HepG2 (cell line): Measurements from ENCODE around the gene MYADML2. TPM values are rescaled to one million over a fixed set of nuclear protein-coding genes. Genes with fewer than 3 reads are reported as not detected.

Experiments
- ATAC-seq: fragments of 200-7000 bp; cut with Tn5 transposase; 3 replicates; pipeline ENCODE4 v1.9.1; 2020; ENCODE audit warnings: mild to moderate bottlenecking, moderate library complexity
- BruUV-seq: library from RNA; stranded (reverse); fragments of 400-500 nt; replicated peaks from 2 replicates; lab custom pipeline; 2021; lab: Mats Ljungman, UMichigan
- CTCF ChIA-PET: fragments of 300-600 bp; formaldehyde crosslinking; extraction: SDS; loops from one replicate; lab custom pipeline; 2021; ENCODE audit warnings: low total read pairs, inconsistent platforms, low intra/inter-chr PET ratio; lab: Yijun Ruan, JAX
- POLR2A ChIA-PET: fragments of 350-600 bp; sonication (Branson Sonifier 250); formaldehyde crosslinking; loops from one replicate; lab custom pipeline; 2020; ENCODE audit warnings: antibody characterized with exemption, inconsistent platforms; lab: Yijun Ruan, JAX
- DNase-seq: peaks from one replicate; pipeline ENCODE4 v3.0.0-alpha.2; 2015; ENCODE audit warnings: low spot score
- FAIRE-seq: peaks from 3 replicates; lab custom pipeline; 2011; peaks lifted over from hg19 to GRCh38; lab: Jason Lieb, UNC
- H2AFZ ChIP-seq: one replicate; pipeline ENCODE4 v1.6.1; 2011; ENCODE audit warnings: low read length, inconsistent platforms
- H3K27ac ChIP-seq: fragments of 300-600 bp; 3 replicates; pipeline ENCODE4 v1.8.0; 2011; ENCODE audit warnings: mixed run types, mild to moderate bottlenecking, mixed read lengths, low read length, inconsistent platforms; ENCODE audit not compliant: insufficient read depth; ENCODE audit errors: extremely low read length
- H3K27me3 ChIP-seq, 2 experiments: fragments of 200-600 bp in 1 of 2; 2 replicates in 1 of 2; 3 replicates in 1 of 2; pipeline versions ENCODE4 v1.6.0 to v1.8.0; 2011; ENCODE audit warnings: low read length in 2 of 2, mild to moderate bottlenecking in 2 of 2, moderate library complexity in 2 of 2, inconsistent platforms in 1 of 2; ENCODE audit not compliant: insufficient read depth in 2 of 2, control insufficient read depth in 1 of 2
- H3K36me3 ChIP-seq, 2 experiments: fragments of 200-600 bp in 1 of 2; replicated peaks in 1 of 2; 2 replicates in 1 of 2; 3 replicates in 1 of 2; pipeline versions ENCODE4 v1.5.1 to v1.8.0; 2011; ENCODE audit warnings: low read length in 2 of 2, inconsistent platforms in 1 of 2; ENCODE audit not compliant: insufficient read depth in 2 of 2, control insufficient read depth in 1 of 2
- H3K4me1 ChIP-seq: 2 replicates; pipeline ENCODE4 v1.5.1; 2012; ENCODE audit warnings: low read length, inconsistent platforms; ENCODE audit not compliant: insufficient read depth
- H3K4me2 ChIP-seq: 2 replicates; pipeline ENCODE4 v1.6.0; 2011; ENCODE audit warnings: low read depth, low read length, inconsistent platforms
- H3K4me3 ChIP-seq, 3 experiments: fragments of 200-600 bp in 1 of 3; sonication (generic), shearing (Covaris generic) in 1 of 3; replicated peaks in 1 of 3; 2 replicates each; pipeline ENCODE4 v1.5.1; 2011 to 2016; ENCODE audit warnings: low read length in 3 of 3, inconsistent platforms in 2 of 3, low read depth in 2 of 3, mild to moderate bottlenecking in 2 of 3, control low read depth in 1 of 3, mixed read lengths in 1 of 3; ENCODE audit not compliant: insufficient read depth in 1 of 3
- H3K79me2 ChIP-seq: one replicate; pipeline ENCODE4 v1.6.1; 2011; ENCODE audit warnings: low read length, inconsistent platforms; ENCODE audit not compliant: insufficient read depth
- H3K9ac ChIP-seq: 2 replicates; pipeline ENCODE4 v1.6.0; 2011; ENCODE audit warnings: mild to moderate bottlenecking, low read depth, low read length, inconsistent platforms; ENCODE audit not compliant: insufficient read depth
- H3K9me3 ChIP-seq: 2 replicates; pipeline ENCODE4 v1.5.1; 2012; ENCODE audit warnings: mild to moderate bottlenecking, low read length
- H4K20me1 ChIP-seq: 2 replicates; pipeline ENCODE4 v1.6.0; 2011; ENCODE audit warnings: inconsistent platforms, mild to moderate bottlenecking, low read length, moderate library complexity; ENCODE audit not compliant: insufficient read depth
- ARNT2 ChIP-seq: sonication (generic); formaldehyde crosslinking; IDR thresholded peaks from 2 replicates; pipeline ENCODE4 v1.8.0; 2022; ENCODE audit warnings: mild to moderate bottlenecking, low read depth, missing genetic modification reagents, moderate library complexity
- CREM ChIP-seq, 2 experiments: sonication (generic) in 1 of 2; formaldehyde crosslinking in 1 of 2; IDR thresholded peaks; 2 replicates each; pipeline versions ENCODE4 v1.4.0 to v1.6.1; 2016 to 2020; ENCODE audit warnings: antibody characterized with exemption in 1 of 2, mild to moderate bottlenecking in 1 of 2, missing genetic modification reagents in 1 of 2
- GATA4 ChIP-seq: sonication (generic); IDR thresholded peaks from 2 replicates; pipeline ENCODE4 v1.6.1; 2016; ENCODE audit warnings: antibody characterized with exemption, low read depth, borderline replicate concordance
- HDAC2 ChIP-seq: sonication (generic); formaldehyde crosslinking; IDR thresholded peaks from 2 replicates; pipeline ENCODE4 v1.4.0; 2020; ENCODE audit warnings: missing genetic modification reagents
- KDM3A ChIP-seq: IDR thresholded peaks from 2 replicates; pipeline ENCODE4 v1.6.1; 2018; ENCODE audit warnings: low read depth, missing compliant biosample characterization
- MAFK ChIP-seq, 2 experiments: IDR thresholded peaks in 1 of 2; conservative IDR thresholded peaks in 1 of 2; 2 replicates each; pipeline ENCODE4 v1.6.1; 2011; ENCODE audit warnings: improper control_type of control experiment in 2 of 2, low read length in 2 of 2
- MLX ChIP-seq: IDR thresholded peaks from 2 replicates; pipeline ENCODE4 v1.6.1; 2016
- RBAK ChIP-seq: sonication (generic); formaldehyde crosslinking; IDR thresholded peaks from 2 replicates; pipeline ENCODE4 v1.5.1; 2020; ENCODE audit warnings: mild to moderate bottlenecking, missing genetic modification reagents
- SATB2 ChIP-seq: sonication (generic); formaldehyde crosslinking; IDR thresholded peaks from 2 replicates; pipeline ENCODE4 v1.5.0; 2020; ENCODE audit warnings: missing genetic modification reagents
- SNAI1 ChIP-seq: sonication (generic); formaldehyde crosslinking; IDR thresholded peaks from 2 replicates; pipeline ENCODE4 v1.5.0; 2020; ENCODE audit warnings: mild to moderate bottlenecking, missing genetic modification reagents, borderline replicate concordance
- SRSF1 ChIP-seq: fragments of 200-400 bp; formaldehyde crosslinking; optimal IDR thresholded peaks from 2 replicates; pipeline ENCODE3; 2017; ENCODE audit warnings: mild to moderate bottlenecking, low read depth, low read length, moderate library complexity
- ZNF12 ChIP-seq: sonication (generic); formaldehyde crosslinking; IDR thresholded peaks from 2 replicates; pipeline ENCODE4 v1.5.0; 2020; ENCODE audit warnings: missing genetic modification reagents
- ZNF282 ChIP-seq: fragments of 450-650 bp; IDR thresholded peaks from 2 replicates; pipeline ENCODE4 v1.6.1; 2018; ENCODE audit not compliant: partially characterized antibody
- ZNF292 ChIP-seq: sonication (generic); formaldehyde crosslinking; IDR thresholded peaks from 2 replicates; pipeline ENCODE4 v1.8.1; 2022; ENCODE audit warnings: mild to moderate bottlenecking, low read depth, missing genetic modification reagents, borderline replicate concordance
- ZNF569 ChIP-seq: sonication (generic); formaldehyde crosslinking; IDR thresholded peaks from 2 replicates; pipeline ENCODE4 v1.5.0; 2020; ENCODE audit warnings: mild to moderate bottlenecking, missing genetic modification reagents, moderate library complexity, borderline replicate concordance
- WGBS: methylation state at CpG from one replicate; pipeline ENCODE4 v1.1.6; 2017; ENCODE audit warnings: low lambda C conversion rate; 5-methylcytosine and 5-hydroxymethylcytosine counted together
- in situ Hi-C: cut with HindIII; loops from 2 replicates; pipeline ENCODE4 v1.10.0; 2017; ENCODE audit warnings: low pct_unique_long_range_greater_than_20kb; ENCODE audit not compliant: extremely low pct_ligation_motif_present
- intact Hi-C: fragments of 100-400 bp; cut with micrococcal nuclease; formaldehyde crosslinking; loops from one replicate; pipeline ENCODE4 v1.10.0; 2022; ENCODE audit not compliant: unreplicated experiment
- polyA plus RNA-seq, 8 experiments: library from polyadenylated mRNA; depleted of rRNA in 3 of 8; stranded (reverse) in 7 of 8; unstranded in 1 of 8; fragments of >200 nt; fragmentation: Illumina TruSeq in 4 of 8; extraction: Trizol in 4 of 8; gene quantifications; 2 replicates each; pipeline versions ENCODE4 v1.2.1 to v1.2.3, GENCODE V29; 2011 to 2016; ENCODE audit warnings: low read depth in 4 of 8, missing spikeins in 1 of 8, mixed read lengths in 1 of 8; ENCODE audit not compliant: insufficient read depth in 1 of 8
- total RNA-seq, 5 experiments: library from RNA; depleted of rRNA; stranded (reverse); fragments of >200 nt; fragmentation: Illumina TruSeq; extraction: Trizol; gene quantifications; 2 replicates each; pipeline ENCODE4 v1.2.3, GENCODE V29; 2016; ENCODE audit warnings: low read depth in 1 of 5
- TF ChIP-seq, protein P1 (sequence below): sonication (generic); formaldehyde crosslinking; IDR thresholded peaks from 2 replicates; pipeline ENCODE4 v1.4.0; 2020; ENCODE audit warnings: missing genetic modification reagents

MYADML2 gene
- total and polyA plus RNA-seq, 2 of the 13 experiments (the other 11 are each of a cell fraction or from before 2014, with no cell fraction given), result not detected

DNA sequence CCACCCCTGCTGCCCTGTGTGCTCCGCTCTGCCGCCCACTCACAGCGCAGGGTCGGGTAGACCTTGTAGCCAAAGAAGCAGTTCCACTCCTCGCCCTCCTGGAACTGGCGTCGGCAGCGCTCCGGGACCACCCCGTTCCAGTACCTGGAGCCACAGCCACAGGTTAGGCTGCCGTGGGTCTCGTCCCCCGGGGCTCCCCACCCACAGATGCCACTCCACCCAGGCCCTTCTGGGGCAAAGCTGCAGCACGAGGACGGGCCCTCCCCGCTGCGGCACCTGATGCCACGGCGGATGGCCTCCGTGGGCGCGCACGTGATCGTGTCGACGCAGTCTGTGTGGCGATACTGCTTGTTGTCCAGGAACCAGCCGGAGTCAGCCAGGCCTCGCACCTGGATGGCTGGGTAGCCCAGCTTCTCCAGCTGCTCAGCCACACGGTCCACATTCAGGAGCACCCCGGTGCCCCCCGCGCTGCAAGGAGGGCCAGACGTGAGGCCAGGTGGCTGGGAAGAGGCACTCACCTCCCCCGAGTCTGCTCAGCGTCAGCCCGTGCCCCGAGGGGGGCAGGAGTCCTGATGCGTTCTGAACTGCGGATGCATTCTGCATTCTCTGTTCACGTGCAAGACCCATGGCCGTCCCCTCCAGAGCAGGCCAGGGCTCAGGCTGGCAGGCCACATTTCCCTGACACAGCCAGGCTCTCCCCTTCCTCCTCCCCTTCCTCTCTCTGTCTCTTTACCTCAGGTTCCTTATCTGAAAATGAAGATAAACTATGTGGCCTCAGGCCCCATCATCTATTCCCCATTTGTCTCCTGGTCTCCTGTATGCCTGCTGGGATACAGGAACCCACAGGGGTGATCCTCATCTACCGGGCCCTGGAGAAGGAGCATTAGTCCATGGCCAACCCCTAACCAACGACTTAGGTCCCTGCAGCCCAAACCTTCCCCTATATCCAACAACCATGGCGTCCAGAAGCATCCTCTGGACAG lies 9.9 kb upstream of the MYADML2 start:
- Histone ChIP-seq H3K9me3 (no peaks in the 10 kb centered on the region), H3K4me2 (peak overlapping the region; percentile 33; the same call in 1 of the 2 replicates), H4K20me1 (peaks cover 24% of the 10 kb centered on the region), H3K27ac (no peak overlapping the region), H2AFZ (no peak overlapping the region), H3K9ac (peak overlapping the region; percentile 99; the same call in 1 of the 2 replicates), H3K79me2 (peaks cover 44% of the 10 kb centered on the region), H3K4me3 (peak overlapping the region in 2 of 3 experiments; percentile 95 to 97; a peak in 3 of 6 replicates), H3K36me3 (peaks cover 33 to 57% of the 10 kb centered on the region in 2 experiments), H3K27me3 (no peaks in the 10 kb centered on the region; a peak in 1 of 5 replicates), H3K4me1 (peaks cover 64% of the 10 kb centered on the region)
- no TSS peak for BruUV-seq
- WGBS, result 84% methylated on average over 30 of the region's 45 CpGs
- in situ Hi-C loops, result loop anchor here (5.0 kb wide), 2 partner anchors 40 to 65 kb away; partner anchors contain the start of genes CENPX and LRRC45
- ChIA-PET CTCF (no interaction called here), POLR2A (interaction anchor here (1.1 to 9.7 kb wide), 6 partner anchors 10 to 65 kb away, joined by 3 to 136 read pairs (median 20); partner anchors contain the start of genes CENPX and LRRC45)
- ATAC-seq, result no peak
- no peak for DNase-seq
- FAIRE-seq, result no peak
- intact Hi-C loops, result no loop called here
- TF ChIP-seq SNAI1 (no peak), ZNF569 (CRISPR knock-in tag) (no peak), ZNF12 (CRISPR knock-in tag) (no peak), RBAK (no peak), SATB2 (CRISPR knock-in tag) (no peak), ARNT2 (CRISPR knock-in tag) (no peak), SRSF1 (peak; percentile 55), MAFK (conservative IDR thresholded peaks at IDR 0.05 in 1 of 2, IDR thresholded peaks at IDR 0.05 in 1 of 2; ENCODE audit: low read length in 2 of 2) (no peak), ZNF282 (no peak), CREM (IDR thresholded peaks at IDR 0.05) (no peak), CREM (CRISPR knock-in tag; IDR thresholded peaks at IDR 0.05) (no peak), HDAC2 (CRISPR knock-in tag) (no peak), GATA4 (no peak), MLX (no peak), KDM3A (CRISPR knock-in tag) (no peak), ZNF292 (CRISPR knock-in tag) (no peak)
- TF ChIP-seq, protein P1, sequence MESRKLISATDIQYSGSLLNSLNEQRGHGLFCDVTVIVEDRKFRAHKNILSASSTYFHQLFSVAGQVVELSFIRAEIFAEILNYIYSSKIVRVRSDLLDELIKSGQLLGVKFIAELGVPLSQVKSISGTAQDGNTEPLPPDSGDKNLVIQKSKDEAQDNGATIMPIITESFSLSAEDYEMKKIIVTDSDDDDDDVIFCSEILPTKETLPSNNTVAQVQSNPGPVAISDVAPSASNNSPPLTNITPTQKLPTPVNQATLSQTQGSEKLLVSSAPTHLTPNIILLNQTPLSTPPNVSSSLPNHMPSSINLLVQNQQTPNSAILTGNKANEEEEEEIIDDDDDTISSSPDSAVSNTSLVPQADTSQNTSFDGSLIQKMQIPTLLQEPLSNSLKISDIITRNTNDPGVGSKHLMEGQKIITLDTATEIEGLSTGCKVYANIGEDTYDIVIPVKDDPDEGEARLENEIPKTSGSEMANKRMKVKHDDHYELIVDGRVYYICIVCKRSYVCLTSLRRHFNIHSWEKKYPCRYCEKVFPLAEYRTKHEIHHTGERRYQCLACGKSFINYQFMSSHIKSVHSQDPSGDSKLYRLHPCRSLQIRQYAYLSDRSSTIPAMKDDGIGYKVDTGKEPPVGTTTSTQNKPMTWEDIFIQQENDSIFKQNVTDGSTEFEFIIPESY, result peak; percentile 60; the same call in 1 of the 2 replicates
